Breast epithelium (tissue), 4 donors: ENCODE data around the gene DNAH9. TPM values are rescaled to one million over a fixed set of nuclear protein-coding genes. Genes with fewer than 3 reads are reported as not detected.

Experiments
- DNase-seq, 2 donors: peaks; one replicate each; pipeline ENCODE4 v3.0.0-alpha.2; 2019; ENCODE audit warnings: low spot score in 2 of 2
- H3K27ac ChIP-seq, 2 donors: fragments of 200-600 bp; sonication (generic) in 1 of 2; one replicate each; pipeline ENCODE4 v1.5.1; 2016 to 2019; ENCODE audit warnings: mild to moderate bottlenecking in 1 of 2
- H3K27me3 ChIP-seq, 2 donors: fragments of 200-600 bp; sonication (generic) in 1 of 2; one replicate each; pipeline versions ENCODE4 v1.5.1 to v1.6.0; 2017 to 2019; ENCODE audit warnings: control low read depth in 1 of 2, mild to moderate bottlenecking in 1 of 2
- H3K36me3 ChIP-seq: fragments of 200-600 bp; one replicate; pipeline ENCODE4 v1.5.1; 2019
- H3K4me1 ChIP-seq, 2 donors: fragments of 200-600 bp; sonication (generic); one replicate each; pipeline ENCODE4 v1.5.1; 2016 to 2019; ENCODE audit warnings: control low read depth in 1 of 2
- H3K4me3 ChIP-seq, 3 donors: fragments of 200-600 bp; sonication (generic); 1 replicate in 2 of 3; 2 replicates in 1 of 3; pipeline ENCODE4 v1.5.1; 2016 to 2019; ENCODE audit warnings: mild to moderate bottlenecking in 3 of 3, moderate library complexity in 2 of 3
- H3K9me3 ChIP-seq, 2 donors: fragments of 200-600 bp; sonication (generic) in 1 of 2; one replicate each; pipeline ENCODE4 v1.5.1; 2016 to 2019; ENCODE audit warnings: control low read depth in 1 of 2
- CTCF ChIP-seq, 3 donors: fragments of 450-650 bp; IDR thresholded peaks; one replicate each; pipeline ENCODE4 v1.5.1; 2016 to 2017; ENCODE audit warnings: antibody characterized with exemption in 3 of 3, mild to moderate bottlenecking in 3 of 3, moderate library complexity in 3 of 3
- POLR2A ChIP-seq: fragments of 450-650 bp; IDR thresholded peaks from one replicate; pipeline ENCODE4 v1.6.1; 2016; ENCODE audit warnings: antibody characterized with exemption, mild to moderate bottlenecking, moderate library complexity
- POLR2AphosphoS5 ChIP-seq, 3 donors: sonication (generic); formaldehyde crosslinking; IDR thresholded peaks; one replicate each; pipeline ENCODE4 v1.6.1; 2017; ENCODE audit warnings: antibody characterized with exemption in 3 of 3
- intact Hi-C: fragments of 100-400 bp; cut with DNase I; formaldehyde crosslinking; loops from one replicate; pipeline ENCODE4 v1.15.1; 2023; ENCODE audit warnings: low total_unique reads
- total RNA-seq, 3 donors: library from RNA; depleted of rRNA; stranded (reverse); fragments of >200 nt; gene quantifications; one replicate each; pipeline ENCODE4 v1.1.0, GENCODE V29; 2016

DNAH9 gene
- total RNA-seq, 3 donors from 2014 or later, result 0.66 to 3.5 (median 1.2) TPM

GRCh38 chr17:11625878-11626277 is 27.6 kb downstream of the DNAH9 start:
- TF ChIP-seq POLR2A, result no peak
- no peak for TF ChIP-seq CTCF (IDR thresholded peaks at IDR 0.05)
- no peak for TF ChIP-seq POLR2AphosphoS5 (IDR thresholded peaks at IDR 0.05)
- DNase-seq, result no peak
- no peaks in the 10 kb centered on the region for H3K36me3 ChIP-seq
- H3K27me3 ChIP-seq, result no peaks in the 10 kb centered on the region
- H3K27ac ChIP-seq, result no peak overlapping the region
- intact Hi-C loops, result loop anchor here (5.0 kb wide), 1 partner anchor 89 kb away; no protein-coding TSS in a partner anchor
- no peaks in the 10 kb centered on the region for H3K4me1 ChIP-seq
- no peak overlapping the region for H3K4me3 ChIP-seq
- no peaks in the 10 kb centered on the region for H3K9me3 ChIP-seq

GRCh38 chr17:11627301-11627940 is 29.2 kb downstream of the DNAH9 start:
- Histone ChIP-seq H3K27me3 (no peaks in the 10 kb centered on the region), H3K27ac (no peak overlapping the region), H3K4me3 (no peak overlapping the region), H3K36me3 (no peaks in the 10 kb centered on the region), H3K9me3 (no peaks in the 10 kb centered on the region), H3K4me1 (no peaks in the 10 kb centered on the region)
- no peak for DNase-seq
- TF ChIP-seq CTCF (IDR thresholded peaks at IDR 0.05) (no peak), POLR2A (no peak), POLR2AphosphoS5 (IDR thresholded peaks at IDR 0.05) (no peak)
- intact Hi-C loops, result loop anchor here (5.0 kb wide), 1 partner anchor 90 kb away; no protein-coding TSS in a partner anchor

- intact Hi-C loops, result loop anchor here (5.0 kb wide), 1 partner anchor 91 kb away; no protein-coding TSS in a partner anchor
- Histone ChIP-seq H3K9me3 (no peaks in the 10 kb centered on the region), H3K4me1 (no peaks in the 10 kb centered on the region), H3K36me3 (no peaks in the 10 kb centered on the region), H3K27ac (no peak overlapping the region), H3K4me3 (no peak overlapping the region), H3K27me3 (no peaks in the 10 kb centered on the region)
- TF ChIP-seq POLR2A, result no peak
- no peak for TF ChIP-seq CTCF (IDR thresholded peaks at IDR 0.05)
- TF ChIP-seq POLR2AphosphoS5 (IDR thresholded peaks at IDR 0.05), result no peak
- DNase-seq, result no peak
Observed at GRCh38 chr17:11628374-11628773, 30.1 kb downstream of the DNAH9 start.

- no peaks in the 10 kb centered on the region for H3K36me3 ChIP-seq
- no peak for TF ChIP-seq CTCF (IDR thresholded peaks at IDR 0.05)
- no peak overlapping the region for H3K4me3 ChIP-seq
- H3K4me1 ChIP-seq, result no peaks in the 10 kb centered on the region
- no peak overlapping the region for H3K27ac ChIP-seq
- intact Hi-C loops, result loop anchor here (5.0 kb wide), 1 partner anchor 92 kb away; no protein-coding TSS in a partner anchor
- no peak for DNase-seq
- H3K27me3 ChIP-seq, result no peaks in the 10 kb centered on the region
- H3K9me3 ChIP-seq, result no peaks in the 10 kb centered on the region
Observed at GRCh38 chr17:11628831-11629230, 30.6 kb downstream of the DNAH9 start.

- H3K27me3 ChIP-seq, result no peaks in the 10 kb centered on the region
- no peak overlapping the region for H3K27ac ChIP-seq
- intact Hi-C loops, result no loop called here
- no peak overlapping the region for H3K4me3 ChIP-seq
- H3K9me3 ChIP-seq, result no peaks in the 10 kb centered on the region
- H3K4me1 ChIP-seq, result no peaks in the 10 kb centered on the region
- no peak for TF ChIP-seq POLR2A
- no peak for TF ChIP-seq CTCF (IDR thresholded peaks at IDR 0.05)
- H3K36me3 ChIP-seq, result no peaks in the 10 kb centered on the region
- no peak for DNase-seq
Observed at GRCh38 chr17:11636771-11637170, 38.5 kb downstream of the DNAH9 start.
